Ecto neural progenitor cell (in vitro differentiated cells): ENCODE results near the gene ATR.
"Not testable (repeated sequence)": the region's sequence is repeated elsewhere in the genome, so short reads cannot be mapped to it uniquely, and the experiment has no call there.

Experiments used
- DNase-seq: peaks from one replicate; pipeline ENCODE4 v3.0.0-alpha.2; 2018; ENCODE audit warnings: low spot score

The ATR gene

GRCh38 chr3:142578329-142579223 lies at the start of gene ATR:
ATR (minus strand) TSS chr3:142578733; CDS start chr3:142578704, 29 bp downstream.
- peak; percentile 95 for DNase-seq

GRCh38 chr3:142626971-142627370 lies 48.4 kb upstream of the ATR start:
- no peak for DNase-seq

GRCh38 chr3:142625153-142625440 lies 46.6 kb upstream of the ATR start:
- no peak for DNase-seq

- DNase-seq: no peak
Observed at GRCh38 chr3:142624341-142625152, 46.0 kb upstream of the ATR start.

- DNase-seq: no peak
Observed at GRCh38 chr3:142623194-142623593, 44.7 kb upstream of the ATR start.

- no peak for DNase-seq
Observed at GRCh38 chr3:142622405-142622804, 43.9 kb upstream of the ATR start.

GRCh38 chr3:142618917-142619461 lies 40.5 kb upstream of the ATR start:
- no peak for DNase-seq

GRCh38 chr3:142615171-142615570 lies 36.6 kb upstream of the ATR start:
- DNase-seq: no peak

GRCh38 chr3:142614059-142614626 lies 35.6 kb upstream of the ATR start:
- no peak for DNase-seq

GRCh38 chr3:142613491-142613890 lies 35.0 kb upstream of the ATR start:
- DNase-seq: no peak

GRCh38 chr3:142611206-142611605 lies 32.7 kb upstream of the ATR start:
- DNase-seq: no peak

GRCh38 chr3:142609136-142609535 lies 30.6 kb upstream of the ATR start:
- DNase-seq: no peak

GRCh38 chr3:142608631-142609030 lies 30.1 kb upstream of the ATR start:
- no peak for DNase-seq

- no peak for DNase-seq
Observed at GRCh38 chr3:142604940-142605339, 26.4 kb upstream of the ATR start.

- DNase-seq: not testable (repeated sequence)
Observed at GRCh38 chr3:142603386-142603705, 24.8 kb upstream of the ATR start.

GRCh38 chr3:142602619-142603385 lies 24.3 kb upstream of the ATR start:
- DNase-seq: no peak

GRCh38 chr3:142601713-142602112 lies 23.2 kb upstream of the ATR start:
- no peak for DNase-seq

- DNase-seq: no peak
Observed at GRCh38 chr3:142597906-142598305, 19.4 kb upstream of the ATR start.

GRCh38 chr3:142596726-142597088 lies 18.2 kb upstream of the ATR start:
- DNase-seq: no peak

- peak; percentile 97 for DNase-seq
Observed at GRCh38 chr3:142595951-142596725, 17.6 kb upstream of the ATR start, which contains the start of gene PLS1. PLS1 (plus strand) TSS chr3:142596393; CDS start chr3:142664238, 67,845 bp downstream.

GRCh38 chr3:142595581-142595950 lies 17.0 kb upstream of the ATR start:
- DNase-seq: no peak
